NCI-H2107 (cell line): Measurements from ENCODE around the gene ACP7.
"Not testable (repeated sequence)": the region's sequence is repeated elsewhere in the genome, so short reads cannot be mapped to it uniquely, and the experiment has no call there.

ENCODE experiments used
- DNase-seq: peaks from one replicate; lab custom pipeline; 2025; lab: John Stamatoyannopoulos, UW

The ACP7 gene

DNA sequence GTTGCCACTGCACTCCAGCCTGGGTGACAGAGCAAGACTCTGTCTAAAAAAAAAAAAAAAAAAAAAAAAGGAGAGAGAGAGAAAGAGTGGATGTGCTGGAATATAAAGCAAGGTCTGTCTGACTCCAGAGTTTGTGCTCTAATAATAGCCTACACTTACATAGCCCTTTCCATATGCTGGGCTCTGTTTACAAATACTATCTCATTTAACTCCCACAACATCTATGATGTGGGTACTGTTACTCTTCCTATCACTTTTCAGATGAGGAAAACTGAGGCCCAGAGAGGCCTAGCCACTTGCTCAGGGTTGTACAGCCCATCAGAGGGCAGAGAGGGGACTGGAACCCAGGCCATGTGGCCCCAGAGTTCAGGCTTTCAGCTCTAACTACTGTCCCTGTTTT is 25.5 kb downstream of the ACP7 start:
- no peak for DNase-seq

DNA sequence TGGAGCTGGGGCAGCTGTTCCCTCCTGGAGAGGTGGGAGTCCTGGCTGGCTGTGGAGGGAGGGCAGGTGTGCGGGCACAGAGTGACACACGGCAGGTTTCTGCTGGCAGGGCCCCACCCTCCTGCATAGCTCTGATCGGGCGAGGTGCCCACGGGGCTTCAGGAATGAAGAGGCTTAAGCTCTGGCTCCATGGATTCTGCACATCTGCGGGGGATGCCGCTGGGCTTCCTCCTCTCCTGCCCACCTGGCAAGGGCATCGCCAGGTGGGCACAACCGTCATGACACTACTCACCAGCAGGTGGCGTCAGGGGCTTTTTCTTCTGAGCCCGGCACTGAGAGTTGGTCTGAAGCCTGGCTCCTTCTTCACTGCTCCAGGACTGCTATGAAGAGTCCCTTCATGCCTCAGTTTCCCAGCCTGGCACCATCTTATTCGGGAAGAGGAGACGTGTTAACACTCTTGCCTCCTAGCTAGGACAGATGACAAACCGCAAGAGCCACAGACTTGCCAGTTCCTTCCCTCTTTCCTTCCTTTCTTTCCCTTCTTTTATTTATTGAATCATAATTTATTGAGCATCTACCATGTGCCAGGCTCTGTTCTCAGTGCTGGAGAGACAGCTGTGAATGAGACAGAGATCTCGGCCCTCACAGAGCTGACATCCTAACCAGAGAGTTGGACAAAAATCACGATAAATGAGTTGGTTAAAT is 26.2 kb downstream of the ACP7 start:
- DNase-seq: no peak

DNA sequence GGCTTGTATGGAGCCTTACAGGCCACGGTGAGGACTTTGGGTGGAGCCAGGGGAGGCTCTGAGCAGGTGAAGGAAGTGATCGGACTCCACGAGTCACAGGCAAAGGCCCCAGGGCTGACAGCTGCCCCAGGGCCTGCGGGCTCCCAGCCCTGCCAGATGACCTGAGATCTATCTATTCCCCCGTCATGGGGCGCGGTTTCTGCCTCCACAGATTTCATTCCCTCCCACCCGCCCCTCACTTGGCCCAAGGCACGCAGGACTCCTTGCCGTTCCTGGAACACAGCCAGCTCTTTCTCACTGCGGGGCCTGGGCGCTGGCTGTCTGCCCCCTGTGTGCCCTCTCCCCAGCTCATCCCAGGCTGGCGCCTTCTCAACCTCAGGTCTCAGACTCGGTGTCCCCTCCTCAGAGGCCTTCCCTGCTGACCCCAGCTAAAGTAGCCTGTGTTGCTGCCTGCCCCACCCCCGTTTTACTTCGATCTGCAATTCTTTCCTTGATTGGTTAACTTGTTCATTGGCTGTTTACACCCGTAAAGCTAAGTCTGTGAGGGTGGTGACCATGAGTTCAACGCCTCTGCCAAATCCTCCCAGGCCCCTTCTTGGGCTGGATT is 27.5 kb downstream of the ACP7 start:
- no peak for DNase-seq

DNA sequence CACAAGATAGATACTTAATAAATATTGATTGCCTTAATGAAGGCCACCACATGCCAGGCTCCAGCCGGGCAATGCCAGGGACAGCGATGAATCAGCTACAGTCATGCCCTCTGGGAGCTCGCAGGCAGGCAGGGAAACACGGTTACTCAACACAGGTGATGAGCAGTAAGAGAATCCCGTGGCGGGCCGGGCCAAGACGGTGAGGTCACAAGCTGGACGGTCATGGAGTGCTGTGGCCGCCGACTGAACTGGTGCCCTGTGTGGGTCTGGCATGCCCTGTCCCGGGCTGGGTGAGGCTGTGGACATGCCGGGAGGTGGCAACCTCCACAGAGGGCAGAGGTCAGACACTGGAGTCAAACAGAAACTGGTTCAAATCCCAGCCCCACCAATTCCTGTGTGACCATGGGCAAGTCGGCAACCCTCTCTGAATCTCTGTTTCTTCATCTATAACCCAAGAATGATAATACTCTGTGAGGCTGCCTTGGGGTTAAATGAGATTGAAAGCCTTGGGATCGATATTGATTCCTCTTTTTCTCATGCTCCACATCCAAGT is 28.2 kb downstream of the ACP7 start:
- DNase-seq: no peak

DNA sequence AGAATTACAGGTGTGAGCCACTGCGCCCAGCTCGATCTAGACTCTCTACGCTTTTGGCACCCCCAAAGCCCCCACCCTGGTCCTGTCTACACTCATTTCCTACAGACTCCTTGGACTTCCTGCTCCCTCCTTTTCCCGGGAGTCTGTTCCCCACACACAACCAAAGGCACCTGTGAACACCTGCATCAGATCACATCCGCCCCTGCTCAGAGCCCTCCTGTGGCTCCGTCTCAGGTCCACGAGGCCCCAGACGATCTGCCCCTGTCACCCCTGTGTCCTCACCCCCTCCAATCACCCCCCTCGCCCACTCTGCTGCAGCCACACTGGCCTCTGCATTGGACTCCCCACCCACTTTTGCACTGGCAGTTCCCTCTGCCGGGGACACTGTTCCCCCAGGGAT is 29.0 kb downstream of the ACP7 start:
- no peak for DNase-seq

DNA sequence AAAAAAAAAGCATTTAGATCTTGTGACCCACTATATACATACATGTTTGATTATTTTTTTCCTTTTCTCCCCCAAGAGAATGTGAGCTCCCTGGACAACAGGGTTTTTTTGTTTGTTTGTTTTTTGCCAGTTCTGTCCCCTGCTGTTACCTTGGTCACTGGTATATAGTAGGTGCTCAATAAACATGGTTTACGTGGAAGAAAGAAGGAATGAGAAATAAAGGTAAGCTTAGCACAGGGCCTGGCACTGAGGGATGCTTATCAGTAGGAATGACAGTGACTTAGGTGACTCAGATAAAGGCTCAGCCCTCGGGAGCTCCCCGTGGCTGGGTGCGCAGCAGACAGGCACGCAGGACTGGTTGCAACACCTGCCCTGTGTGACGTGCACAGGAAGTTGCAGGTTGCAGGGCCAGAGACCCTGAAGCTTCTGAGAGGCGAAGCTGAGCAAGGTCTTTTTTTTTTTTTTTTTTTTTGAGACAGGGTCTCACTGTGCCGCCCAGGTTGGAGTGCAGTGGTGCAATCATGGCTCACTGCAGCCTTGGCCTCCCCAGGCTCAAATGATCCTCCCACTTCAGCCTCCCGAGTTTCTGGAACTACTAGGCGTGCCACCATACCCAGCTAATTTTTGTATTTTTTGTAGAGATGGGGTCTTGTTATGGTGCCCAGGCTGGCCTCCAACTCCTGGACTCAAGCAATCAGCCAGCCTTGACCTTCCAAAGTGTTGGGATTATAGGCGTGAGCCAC is 31.1 kb downstream of the ACP7 start:
- no peak for DNase-seq

DNA sequence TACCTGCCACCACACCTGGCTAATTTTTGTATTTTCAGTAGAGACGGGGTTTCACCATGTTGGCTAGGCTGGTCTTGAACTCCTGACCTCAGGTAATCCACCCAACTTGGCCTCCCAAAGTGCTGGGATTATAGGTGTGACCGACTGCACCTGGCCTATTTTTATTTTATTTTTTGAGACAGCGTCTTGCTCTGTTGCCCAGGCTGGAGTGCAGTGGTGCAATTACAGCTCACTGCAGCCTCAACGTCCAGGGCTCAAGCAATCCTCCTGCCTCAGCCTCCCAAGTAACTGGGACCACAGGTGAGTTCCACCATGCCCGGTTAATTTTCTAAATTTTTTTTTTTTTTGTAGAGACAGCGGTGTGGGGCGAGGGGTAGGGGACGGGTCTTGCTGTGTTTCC is 32.9 kb downstream of the ACP7 start:
- not testable (repeated sequence) for DNase-seq

DNA sequence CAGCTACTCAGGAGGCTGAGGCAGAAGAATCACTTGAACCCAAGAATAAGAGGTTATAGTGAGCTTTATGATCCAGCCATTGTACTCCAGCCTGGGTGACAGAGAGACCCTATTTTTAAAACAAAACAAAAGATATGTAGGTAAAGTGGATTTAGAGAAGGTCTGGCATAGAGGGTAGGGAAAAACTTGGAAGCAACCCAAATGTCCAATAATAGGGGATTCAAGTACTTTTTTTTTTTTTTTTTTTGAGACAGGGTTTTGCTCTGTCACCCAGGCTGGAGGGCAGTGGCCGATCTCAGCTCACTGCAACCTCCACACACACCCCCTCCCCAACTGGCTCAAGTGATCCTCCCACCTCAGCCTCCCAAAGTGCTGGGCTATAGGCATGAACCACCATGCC is 35.7 kb downstream of the ACP7 start:
- no peak for DNase-seq

DNA sequence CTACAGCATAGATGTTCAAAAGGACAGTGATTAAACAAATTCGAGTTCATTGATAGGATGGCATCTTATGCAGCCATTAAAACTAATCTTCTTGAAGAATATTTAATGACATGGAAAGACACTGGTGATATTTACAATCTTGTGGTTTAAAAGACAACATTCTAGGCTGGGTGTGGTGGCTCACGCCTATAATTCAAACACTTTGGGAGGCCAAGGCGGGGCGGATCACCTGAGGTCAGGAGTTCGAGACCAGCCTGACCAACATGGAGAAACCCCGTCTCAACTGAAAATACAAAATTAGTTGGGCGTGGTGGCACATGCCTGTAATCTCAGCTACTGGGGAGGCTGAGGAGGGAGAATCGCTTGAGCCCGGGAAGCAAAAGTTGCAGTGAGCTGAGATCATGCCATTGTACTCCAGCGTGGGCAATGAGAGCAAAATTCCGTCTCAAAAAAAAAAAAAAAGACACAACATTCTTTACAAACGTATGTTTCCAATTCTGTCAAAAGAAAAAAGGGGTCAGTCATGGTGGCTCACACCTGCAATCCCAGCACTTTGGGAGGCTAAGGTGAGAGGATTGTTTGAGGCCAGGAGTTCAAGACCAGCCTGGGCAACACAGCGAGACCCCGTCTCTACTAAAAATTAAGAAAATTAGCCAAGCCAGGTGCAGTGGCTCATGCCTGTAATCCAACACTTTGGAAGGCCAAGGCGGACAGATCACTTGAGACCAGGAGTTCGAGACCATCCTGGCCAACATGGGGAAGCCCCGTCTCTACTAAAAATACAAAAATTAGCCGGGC is 39.0 kb downstream of the ACP7 start:
- no peak for DNase-seq

DNA sequence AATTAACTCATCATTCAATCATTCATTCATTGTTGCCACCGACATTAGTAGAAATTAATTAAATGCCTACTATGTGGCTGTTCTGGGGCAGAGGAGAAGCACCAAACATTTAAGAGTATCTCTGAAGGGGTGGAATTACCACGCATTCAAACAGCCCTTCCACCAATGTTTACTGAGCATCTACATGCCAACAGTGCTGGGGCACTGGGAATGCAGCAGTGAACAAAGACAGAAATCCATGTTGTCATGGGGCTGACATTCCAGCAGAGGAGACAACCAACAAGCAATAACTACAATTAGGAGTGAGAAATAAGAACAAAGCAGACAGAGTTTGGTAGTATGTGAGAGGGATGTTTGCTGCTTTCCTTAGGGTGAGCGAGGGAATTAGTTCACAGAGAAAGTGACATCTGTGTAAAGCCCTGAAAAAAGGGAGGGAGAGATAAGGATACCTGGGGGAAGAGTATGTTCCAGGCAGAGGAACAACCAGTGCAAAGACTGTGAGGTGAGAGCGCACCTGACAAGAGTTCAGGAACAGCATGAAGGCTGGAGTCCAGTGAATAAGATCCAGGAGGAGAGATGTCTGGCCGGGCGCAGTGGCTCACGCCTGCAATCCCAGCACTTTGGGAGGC is 40.1 kb downstream of the ACP7 start:
- no peak for DNase-seq

DNA sequence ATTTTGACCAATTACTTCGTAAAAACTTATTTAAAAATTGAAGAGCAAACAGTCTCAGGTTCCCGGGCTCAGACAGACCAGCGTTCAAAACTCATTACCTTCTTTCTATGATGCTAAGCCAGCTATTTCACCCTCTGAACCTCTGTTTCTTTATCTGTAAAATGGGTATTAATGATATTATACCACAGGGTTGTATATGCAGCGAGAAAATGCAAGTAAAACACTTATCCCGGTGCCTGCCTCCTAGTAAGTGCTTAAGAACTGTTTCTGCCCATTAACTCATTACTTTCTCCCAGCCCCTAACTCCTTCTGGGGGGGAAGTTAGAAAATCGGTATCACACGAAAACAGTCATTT is 41.0 kb downstream of the ACP7 start:
- no peak for DNase-seq

DNA sequence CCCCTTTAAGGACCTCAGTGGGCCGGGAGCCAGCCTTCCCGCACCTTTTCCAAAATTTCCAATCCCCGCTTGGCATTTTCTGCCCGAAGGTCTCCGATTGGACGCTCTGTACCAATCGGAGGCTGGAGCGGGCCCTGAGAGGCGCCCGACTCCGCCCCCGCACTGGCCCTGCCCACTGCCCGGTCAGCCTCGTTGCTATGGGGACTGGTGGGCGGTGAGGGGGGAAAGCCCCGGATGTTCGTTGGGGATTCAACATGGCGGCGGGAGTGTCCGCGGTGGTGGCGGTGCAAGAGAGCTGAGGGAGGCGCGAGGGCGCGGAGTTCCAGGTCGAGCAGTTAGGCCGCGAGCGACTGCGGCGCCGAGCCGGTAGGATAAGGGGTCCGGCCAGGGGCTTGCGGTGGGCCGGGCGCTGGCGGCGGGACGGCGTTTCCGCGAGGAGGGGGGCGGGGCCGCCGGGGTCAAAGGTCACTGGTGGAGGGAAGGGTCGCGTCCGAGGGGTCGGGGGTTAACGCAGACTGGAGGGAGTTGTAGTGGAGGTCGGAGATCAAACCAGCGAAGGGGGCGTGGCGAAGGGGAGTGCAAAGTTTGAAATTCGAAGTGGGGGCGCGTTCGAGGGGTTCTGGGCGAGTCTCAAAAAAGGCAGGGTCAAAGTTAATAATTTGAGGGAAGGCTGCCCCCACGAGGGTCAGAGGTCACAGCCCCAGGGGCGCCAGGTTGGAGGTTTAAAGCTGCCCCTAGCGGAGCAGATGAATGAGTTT is 41.6 kb downstream of the ACP7 start, which contains the start of gene PAK4:
PAK4 (plus strand) TSS at position 233 of the 758 bp plus-strand sequence. CDS start 43,768 bp downstream, outside the sequence.
- peak; percentile 95 for DNase-seq

DNA sequence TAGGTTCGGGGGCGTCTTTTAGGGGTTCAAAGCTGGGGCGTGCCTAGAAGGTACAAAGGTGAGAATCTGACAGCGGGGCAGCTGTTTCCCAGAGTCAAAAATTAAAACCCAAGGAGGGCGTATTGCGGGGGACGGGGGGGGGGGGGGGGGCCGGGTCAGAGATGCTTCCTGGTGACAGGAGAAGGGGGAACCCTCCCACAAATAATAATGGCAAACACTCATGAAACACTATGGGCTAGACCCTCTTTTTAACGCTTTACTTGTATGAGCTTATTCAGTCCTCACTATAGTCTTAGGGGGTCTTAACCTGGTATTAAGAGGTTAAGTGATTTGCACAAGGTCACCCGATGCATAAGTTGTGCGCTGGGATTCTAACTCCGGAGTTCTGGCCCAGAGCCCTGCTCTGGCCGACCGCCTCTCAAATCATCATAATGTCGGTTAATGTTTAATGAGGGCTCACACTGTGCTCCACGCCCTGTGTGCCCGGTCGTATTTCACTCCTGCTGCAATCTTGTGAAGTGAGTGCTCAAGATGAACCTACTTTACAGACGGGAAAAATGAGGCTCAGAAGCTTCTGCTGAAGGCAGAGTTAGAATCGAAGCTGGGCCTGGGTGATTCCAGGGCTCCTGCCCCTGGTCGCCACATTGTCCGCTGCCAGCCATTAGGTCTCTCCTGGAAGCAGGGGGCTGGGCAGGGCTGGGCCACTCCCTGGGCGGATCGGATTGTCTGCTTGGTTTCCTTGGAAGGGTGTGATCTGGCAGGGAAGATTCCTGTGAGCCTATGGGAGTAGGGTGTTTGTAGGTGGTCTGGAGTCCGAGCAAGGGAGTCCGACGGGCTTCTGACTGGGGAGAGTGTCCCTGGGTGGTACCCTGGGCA is 42.4 kb downstream of the ACP7 start:
- no peak for DNase-seq

DNA sequence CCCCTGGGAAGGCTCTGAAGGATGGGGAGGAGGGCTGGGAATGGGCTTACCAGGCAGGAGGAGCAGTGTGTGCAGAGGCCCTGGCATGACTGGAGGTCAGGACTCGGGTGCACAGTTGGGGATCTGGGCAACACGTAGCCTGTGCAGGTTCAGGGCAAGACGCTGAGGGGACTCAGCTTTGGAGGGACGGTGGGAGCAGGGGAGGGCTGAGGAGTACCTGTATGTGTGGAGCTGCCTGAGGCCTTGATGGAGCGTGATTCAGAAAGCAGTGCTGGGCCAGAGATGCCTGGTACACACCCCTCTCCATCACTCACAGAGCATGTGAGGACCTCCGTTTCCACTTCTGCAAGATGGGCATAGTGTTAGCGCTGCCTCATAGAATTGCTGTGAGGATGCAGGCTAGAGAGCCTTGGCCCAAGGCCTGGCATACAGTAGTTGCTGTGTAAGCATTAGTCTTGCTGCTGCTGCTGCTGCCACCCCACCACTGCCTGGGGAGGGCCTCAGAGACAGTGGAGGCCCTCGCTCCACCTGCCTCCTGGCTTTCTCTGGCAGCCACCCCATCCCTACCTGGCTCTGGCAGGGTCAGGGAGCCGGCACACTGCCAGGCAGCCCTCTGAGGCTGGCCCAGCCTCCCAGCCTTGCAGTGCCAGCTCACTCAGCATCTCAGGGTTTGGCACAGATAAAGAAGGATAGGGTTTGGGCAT is 43.8 kb downstream of the ACP7 start:
- no peak for DNase-seq

DNA sequence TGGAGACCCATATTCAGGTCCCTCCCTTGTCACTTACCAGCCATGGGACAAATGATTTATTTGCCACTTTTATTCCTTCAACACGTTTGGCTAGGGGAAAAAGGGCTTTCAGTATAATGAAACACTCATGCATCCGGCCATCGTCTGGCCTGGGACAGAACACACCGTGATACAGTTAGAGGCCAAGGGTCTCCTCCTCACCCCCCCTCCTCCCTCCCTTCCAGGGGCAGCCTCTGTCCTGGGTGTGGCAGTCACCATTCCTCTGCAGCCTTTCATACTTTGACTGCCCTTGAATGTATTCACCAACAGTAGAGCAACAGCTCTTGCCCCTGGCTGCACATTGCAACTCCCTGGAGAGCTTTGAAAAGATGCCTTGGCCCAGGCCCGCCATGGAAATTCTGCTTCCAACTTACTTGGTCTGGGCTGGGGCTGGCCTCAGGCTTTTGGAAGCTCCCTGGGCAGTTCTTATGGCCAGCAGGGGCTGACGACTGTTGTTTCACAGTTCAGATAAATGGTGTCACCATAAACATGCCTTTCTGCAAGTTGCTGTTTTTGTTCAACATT is 44.4 kb downstream of the ACP7 start:
- no peak for DNase-seq

DNA sequence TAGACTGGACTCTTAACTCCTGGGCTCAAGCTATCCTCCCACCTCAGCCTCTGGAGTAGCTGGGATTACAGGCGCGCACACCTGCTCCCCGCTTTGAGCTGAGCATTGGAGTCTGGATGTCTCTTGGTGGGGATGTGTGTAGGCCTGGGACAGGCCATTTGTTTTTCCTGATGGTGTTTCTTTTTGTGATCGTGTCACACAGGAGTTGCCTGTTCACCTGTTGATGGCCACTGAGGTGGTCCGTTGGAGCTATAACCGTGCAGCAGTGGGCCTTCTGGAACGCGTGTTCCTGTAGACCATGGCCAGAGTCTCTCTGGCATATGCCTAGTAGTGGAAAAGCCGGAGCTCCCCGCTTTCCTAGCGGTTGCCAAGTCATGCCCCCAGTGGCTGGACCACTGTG is 44.9 kb downstream of the ACP7 start:
- no peak for DNase-seq

DNA sequence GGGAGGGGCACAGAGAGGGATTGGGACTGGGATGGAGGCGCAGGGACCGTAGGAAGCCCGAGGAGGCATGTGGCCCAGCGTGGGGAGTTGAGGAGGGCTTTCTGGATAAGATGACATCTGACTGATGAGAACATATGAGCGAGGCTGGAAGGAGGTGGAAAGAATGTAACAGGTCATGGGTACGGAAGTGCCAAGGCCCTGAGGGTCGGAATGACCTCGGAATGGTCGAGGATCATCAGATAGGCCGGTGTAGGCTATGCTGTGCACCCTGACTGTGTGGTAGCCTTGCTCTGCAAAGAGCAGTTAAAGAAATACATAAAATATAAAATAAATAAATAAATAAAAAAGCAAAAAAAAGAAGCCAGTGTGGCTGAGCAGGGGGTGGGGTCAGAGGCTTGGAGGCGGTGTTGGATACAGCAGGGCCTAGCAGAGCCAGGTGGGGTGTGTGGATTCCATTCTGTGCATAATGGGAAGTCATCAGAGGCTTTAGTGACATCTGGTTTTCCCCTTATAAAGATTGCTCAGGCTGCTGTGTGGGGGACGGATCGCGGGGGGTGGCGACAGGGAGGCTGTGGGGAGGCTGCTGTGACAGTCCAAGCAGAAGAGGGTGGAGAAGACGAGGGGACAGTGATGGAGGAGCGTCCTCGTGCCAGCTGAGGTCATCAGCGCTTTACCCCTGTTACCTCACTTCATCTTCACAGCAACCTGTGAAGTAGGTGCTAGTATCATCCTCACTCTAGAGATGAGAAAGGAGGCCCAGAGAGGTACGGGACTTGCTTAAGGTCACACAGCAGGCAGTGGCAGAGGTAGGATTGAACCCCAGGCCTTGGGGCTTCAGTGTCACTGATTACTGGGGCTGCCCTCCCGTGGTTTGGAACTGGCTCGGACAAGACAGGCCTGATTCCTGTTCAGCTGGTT is 46.4 kb downstream of the ACP7 start:
- no peak for DNase-seq

DNA sequence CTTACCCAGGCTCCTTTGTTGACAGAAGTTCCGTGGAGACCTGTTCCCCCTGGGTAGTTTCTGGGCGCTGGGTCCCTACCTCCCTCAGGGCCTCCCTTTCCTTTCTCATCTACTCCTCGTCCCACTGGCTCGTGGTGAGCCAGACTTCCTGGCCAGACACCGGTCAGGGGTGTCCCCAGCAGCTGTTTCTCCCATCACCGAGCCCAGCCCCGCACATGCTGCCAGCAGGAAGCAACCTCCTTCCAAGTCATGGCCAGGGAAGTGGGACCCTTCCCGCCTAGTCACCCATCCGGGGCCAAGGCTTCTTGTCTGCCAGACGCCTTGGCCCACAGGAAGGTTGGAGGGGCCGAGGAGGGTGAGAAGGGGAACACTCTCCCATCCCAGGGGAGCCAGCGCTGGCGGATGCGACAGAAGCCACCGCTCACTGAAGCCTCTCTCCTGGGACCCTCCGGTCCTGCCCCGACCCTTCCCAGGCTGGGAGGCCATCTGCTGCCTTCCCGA is 47.1 kb downstream of the ACP7 start:
- DNase-seq: no peak
